HG03280 (cell line): Measurements from ENCODE around the gene STXBP6.

Experiments used
- ATAC-seq: cut with Tn5 transposase; IDR thresholded peaks from one replicate; pipeline ENCODE4 v1.9.1; 2021; ENCODE audit warnings: mild to moderate bottlenecking, moderate library complexity; ENCODE audit not compliant: unreplicated experiment

The STXBP6 gene

DNA sequence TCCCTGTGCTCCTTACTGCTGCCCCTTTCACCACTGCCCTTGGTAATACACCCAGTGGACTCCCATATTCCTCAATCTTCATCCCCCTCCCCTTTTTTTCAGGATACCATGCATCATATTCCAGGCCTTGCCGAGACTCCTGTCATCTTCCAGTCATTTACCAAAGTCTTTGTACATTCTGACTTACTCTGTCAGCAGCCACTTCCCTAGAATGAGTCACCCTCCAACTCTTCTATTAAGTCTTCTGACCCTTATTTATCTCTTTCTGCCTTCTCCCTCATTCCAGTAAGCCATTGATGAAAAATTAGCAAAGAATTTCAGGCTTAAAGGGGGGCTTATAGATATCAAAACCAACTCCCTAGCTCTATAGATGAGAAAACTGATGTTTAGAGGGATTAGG is 128.0 kb downstream of the STXBP6 start:
- no peak for ATAC-seq

DNA sequence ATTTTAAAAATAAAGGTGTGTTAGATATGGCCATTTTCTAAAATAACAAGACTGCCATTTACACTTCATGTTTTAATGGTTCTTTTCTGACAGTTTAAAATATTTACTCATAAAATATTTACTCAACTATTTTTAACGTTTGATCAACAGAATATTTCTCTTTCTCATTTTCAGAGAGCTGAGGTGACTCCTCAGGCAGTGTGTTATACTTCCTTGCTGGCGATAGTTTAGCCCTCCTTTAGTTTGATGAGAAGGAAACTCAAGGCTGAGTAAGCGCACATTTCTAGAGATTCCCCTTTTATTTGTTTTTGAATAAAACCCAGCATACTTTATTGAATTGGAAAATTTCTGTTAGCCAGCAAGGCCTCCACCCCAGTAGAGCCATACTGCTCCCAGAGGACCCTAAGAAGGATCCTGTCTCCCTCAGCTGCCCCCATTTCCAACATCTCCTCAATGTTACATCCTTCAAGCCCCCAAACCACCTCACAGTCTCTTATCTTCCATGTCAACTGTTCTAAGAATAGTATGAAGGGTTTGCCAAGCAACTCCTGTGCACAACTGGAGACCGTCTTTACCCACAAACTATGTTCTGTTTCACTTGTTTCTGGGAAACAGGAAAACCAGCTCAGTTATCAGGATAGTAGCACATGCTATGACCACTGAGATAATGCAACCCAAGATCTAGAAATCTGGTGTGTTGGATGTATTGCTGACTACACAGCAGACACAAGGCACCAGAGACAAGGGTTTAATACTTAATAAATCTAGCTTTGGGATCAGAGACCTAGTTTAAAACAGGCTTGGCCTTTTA is 129.5 kb downstream of the STXBP6 start:
- no peak for ATAC-seq

DNA sequence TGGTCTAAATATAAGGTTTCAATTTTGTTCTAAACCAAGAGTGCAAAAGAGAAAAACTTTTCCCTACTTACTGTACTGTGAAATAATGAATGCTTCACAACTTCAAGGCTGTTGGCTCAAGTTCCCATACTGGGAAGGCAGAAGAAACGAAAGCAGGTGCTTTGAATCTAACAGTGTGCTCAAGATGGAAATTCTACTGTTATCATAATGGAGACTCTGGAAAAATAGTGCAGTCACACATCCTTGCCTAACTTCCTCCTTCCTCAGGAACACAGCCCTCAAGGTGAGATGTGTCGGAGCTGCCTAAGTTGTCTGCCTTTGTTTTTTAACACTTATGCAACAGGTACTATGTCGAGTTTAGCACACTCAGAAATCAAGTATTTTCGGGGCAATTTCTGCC is 131.1 kb downstream of the STXBP6 start:
- no peak for ATAC-seq

DNA sequence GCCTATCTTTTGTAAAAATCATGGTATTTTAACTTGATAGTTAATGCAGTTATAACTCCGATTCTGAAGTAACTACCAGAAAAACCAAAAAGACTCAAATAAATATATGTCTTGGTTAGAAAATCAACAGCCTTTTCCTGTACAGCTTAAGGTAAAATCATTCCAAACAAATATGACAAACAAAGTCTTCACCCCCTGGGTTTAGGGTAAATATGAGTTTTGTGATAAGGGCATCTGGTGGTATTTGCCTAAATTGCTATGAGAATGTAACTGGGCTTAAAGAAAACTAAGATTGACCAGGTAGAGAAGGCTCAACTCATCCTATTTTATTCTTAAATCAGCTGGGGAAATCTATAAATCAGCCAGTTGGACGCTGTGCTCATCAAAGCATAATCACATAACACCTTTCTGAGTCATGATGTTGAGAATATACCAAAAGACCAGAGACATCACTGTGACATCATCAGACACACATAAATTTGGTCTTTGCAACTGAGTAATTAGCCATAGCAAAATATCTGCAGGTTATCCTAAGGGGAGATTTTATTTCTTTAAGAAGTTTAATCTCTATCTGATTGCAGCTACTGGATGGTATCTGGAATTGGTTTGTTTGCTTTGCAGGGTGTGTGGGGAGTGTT is 133.9 kb downstream of the STXBP6 start:
- no peak for ATAC-seq

DNA sequence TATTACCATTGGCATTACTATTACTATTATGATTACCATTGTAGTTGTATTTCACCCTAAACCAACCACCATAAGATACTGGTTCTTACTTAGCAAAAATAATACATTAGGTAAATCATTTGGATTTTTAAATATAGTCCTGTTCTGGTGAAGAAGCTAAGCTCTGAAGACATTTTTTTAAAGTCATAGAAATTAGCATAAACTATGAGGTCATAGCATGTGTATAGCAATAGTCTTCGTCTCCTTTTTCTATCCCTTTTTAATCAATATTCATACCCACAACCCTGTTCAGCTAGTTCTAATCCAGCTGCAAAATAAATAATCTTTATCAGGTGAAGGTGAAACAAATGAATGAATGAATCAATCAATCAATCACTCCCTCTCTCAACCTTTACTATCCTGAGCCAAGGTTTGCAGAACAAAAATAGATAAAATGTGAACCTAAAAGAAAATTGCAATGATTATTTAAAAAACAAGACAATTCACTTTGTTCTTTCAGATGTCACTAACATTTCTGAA is 134.5 kb downstream of the STXBP6 start:
- ATAC-seq, result no peak

DNA sequence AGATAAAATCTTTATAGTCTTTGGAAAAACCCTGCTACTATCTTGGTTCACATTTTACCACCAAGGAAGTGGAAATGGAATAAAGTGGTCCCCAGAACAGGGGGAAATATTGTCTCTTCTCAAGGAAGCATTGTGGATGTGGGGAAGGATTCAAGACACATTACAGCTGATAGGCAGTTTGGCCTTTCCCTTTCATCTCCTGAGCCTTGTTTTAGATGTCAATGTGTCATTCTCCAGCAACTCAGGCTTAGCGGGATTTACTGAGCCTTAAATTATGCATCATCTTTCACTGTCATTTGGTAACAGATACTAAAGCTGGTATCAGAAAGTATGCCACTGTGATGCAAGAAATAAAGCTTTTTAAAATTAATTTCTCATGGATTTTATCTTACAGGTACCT is 136.2 kb downstream of the STXBP6 start:
- ATAC-seq, result no peak

DNA sequence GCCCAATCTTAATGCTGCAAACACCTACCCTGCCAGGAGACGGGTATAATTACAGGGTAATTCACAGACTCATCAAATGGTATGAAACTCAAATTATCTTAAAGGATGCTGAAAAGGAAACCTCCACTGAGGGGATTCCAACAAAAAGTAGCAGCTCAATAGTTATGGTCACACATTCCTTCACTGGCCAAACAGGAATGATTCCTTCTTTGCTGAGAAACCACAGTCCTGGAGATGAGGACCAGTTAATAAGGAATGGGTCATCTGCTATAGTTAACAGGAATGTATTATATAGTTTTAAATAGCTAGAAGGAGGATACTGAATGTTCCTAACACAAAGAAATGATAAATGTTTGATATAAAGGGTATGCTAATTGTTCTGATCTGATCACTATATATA is 136.9 kb downstream of the STXBP6 start:
- no peak for ATAC-seq

DNA sequence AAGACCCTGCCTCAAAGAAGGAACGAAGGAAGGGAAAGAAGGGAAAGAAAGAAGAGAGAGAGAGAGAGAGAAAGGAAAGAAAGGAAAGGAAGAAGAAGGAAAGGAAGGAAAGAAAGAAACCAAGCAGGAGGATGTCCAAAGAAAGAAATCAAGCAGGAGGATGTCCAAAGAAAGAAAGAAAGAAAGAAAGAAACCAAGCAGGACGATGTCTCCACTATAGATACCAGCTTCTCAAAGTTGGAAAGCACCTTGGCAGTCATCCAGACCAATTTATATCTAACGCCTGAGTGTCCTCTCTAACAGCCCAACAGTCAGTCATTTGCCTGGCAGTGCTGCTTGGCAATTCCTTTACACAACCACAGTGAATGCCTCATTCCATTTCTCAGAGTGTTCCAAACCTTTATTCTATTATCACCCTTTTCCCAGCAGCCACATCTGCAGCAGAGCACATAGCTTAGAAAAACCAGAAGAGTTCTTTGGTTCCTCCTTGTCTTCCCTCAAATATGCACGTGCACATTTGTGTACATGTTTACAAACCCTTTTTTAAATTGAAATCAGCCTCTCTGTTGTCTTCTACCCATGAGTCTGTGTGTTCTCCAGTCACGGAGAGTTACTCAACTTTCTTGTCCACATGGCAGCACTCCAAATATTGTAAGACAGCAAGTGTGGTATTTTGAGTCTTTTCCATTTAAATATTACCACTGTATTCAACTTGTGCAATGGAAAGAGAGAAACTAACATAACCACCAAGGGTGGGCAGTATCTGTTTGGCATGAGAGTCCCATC is 138.4 kb downstream of the STXBP6 start:
- ATAC-seq, result no peak

DNA sequence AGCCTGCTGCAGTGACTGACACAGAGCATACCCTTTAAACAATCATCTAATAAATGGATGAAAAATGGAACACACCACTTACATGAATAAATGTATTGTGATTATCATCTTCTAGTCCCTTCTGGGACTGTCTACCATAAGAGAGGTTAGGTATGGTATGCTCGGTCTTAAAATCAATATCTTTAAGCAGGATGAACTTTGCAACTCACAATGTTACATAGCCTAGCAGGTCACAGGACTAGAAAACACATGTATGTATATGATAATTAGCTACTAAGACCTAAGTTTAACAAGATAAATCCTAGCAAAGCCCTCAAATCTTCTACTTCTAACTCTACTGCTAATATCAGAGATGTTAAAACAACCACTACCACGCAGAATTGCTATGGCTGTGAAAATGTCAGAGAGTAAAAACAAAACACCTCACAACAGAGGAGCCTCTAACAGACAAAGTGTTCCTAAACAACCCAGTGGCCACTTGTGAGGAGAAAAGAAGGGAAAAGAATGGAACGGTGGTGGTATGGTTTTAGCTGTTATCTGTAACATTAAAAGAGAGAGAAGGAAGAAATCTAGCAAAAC is 139.4 kb downstream of the STXBP6 start:
- no peak for ATAC-seq

DNA sequence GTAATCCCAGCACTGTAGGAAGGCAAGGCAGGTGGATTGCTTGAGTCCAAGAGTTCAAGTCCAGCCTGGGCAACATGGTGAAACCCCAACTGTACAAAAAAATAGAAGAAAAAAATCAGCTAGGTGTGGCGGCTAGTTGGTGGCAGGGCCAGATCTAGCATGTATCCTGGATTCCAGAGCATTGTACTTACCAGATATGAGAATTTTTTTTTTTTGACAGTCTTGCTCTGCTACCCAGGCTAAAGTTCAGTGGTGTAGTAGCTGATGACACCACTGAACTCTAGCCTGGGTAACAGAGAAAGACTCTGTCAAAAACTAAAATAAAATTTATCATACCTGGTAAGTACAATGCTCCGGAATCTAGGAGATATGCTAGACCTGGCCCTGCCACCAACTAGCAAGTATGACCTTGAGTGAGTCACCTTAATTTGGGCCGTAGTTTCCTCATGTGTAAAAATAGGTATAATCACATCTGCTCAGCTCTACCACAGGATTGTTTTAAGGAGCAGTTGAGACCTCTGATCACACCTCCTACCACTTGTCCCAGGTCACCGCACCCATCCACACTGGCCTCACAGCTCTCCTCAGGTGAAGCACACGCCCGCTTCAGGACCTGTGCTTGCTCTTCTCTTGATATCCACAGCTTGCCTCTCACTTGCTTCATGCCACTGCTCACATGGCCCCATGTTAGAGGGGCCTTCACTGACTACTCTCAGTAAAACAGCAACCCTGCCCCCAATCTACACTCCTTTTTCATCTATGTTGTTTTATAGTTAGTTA is 140.2 kb downstream of the STXBP6 start:
- ATAC-seq, result no peak

DNA sequence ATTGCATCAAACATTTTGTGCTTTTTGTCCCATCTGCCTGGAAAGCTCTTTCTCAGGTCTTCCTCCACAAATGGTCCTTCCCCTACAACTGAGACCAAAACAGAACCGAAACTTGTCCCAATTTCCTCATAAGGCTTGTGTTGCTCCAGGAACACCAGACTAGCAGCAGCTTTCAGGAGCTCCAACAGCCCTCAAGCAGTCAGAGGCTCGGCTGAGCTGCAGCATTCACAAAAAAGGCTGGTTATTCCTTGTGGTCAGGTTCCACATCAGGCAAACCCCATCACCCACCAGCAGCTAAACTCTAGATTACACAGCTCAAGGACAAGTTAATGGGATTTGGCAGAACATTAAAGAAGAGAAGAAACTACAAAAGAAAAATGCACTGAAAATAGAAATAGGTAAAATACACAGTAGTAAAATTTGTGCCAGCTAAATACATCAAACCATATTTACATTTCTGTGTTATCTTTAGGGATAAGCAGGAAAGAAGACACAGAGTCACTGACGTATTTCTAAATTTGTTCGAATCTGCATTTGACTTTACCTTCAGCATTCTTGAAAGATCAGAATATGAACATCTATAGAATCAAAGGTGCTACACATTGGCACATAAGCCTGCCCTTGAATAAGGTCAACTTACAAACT is 141.2 kb downstream of the STXBP6 start:
- no peak for ATAC-seq

DNA sequence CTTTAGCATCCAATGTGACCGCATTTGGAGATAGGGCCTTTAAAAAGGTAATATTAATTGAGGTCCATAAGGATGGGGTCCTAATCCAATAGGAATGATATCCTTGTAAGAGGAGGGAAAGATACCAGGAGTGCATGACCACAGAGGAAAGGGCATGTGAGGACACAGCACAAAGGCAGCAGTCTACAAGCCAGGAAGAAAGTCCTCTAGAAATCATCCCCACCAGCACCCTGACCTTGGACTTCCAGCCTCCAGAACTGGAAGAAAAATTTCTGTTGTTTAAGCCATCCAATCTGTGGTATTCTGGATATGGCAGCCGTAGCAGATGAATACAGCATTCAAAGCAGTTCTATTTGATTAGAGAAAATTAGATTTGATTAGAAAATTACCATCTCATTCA is 145.4 kb downstream of the STXBP6 start:
- no peak for ATAC-seq

DNA sequence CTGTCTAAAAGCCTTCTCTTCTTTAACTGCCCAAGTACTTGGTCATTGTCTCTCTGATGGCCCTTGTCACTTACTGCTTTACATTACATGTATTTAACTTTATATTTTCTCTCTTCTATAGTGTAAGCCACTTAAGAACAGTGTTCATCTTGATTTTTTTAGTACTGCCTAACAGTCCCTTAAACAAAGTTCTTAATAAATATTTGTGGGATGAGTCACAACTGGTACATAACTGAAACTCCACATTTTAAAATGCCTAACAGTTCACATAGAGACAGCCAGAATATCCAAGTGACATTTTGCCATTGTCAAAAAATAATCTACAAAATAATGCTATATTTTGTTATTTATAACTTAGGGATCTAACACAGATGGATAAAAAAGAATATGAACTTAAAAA is 146.6 kb downstream of the STXBP6 start:
- ATAC-seq, result no peak

DNA sequence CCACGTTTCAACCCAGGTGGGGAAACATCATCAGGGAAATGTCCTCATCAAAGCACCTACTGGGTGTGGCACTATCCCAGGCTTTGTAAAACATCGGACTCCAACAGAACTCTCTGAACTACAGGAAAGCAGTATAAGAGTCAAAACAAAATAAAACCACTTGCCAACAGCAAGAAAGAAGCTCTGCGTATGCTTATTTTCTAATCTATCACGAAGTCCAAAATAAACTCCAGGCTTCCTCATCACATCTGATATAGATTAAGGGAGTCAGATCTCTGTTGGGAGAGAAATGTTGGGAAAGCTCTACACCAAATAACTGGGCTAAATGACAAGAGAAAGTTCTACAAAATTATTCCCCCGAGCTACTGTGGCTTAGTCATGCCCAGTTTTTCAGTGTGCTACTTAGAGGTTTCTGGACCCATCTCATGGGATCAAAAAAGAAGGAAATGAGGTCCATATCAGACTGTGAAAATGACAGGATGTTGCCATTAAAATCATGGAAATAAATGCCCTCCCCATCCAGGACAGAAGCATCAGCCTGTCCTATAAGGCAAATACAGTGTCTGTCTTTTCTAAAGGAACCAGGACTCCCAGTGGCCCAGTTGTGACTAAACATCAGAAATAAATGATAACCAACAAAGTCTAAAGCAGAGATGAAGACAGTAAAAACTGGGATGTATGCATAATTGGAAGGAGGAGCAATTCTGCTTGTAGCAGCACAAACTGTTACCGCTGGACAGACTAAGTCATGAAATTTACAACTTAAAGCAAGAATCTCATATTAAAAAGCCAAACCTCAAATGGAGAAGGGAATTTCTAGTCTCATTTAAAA is 149.5 kb downstream of the STXBP6 start:
- ATAC-seq, result no peak

DNA sequence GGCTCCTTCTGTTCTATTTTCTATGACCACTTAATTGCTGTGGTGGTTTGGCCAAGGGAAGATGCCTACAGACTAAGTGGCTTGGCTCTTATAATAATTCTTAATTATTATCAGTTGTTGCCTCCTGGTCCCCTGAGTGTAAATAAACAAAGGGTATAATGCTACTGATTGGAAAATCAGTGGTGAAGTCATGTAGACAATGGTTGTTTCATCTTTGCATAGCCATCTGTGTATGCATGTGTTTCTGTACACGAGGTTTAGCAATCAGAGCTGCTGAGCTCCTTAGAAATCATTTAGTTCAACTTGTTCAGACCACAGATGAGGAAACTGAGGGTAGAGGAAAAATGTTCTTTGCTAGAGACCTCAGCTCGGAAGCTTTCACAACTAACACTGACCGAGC is 152.2 kb downstream of the STXBP6 start:
- no peak for ATAC-seq

DNA sequence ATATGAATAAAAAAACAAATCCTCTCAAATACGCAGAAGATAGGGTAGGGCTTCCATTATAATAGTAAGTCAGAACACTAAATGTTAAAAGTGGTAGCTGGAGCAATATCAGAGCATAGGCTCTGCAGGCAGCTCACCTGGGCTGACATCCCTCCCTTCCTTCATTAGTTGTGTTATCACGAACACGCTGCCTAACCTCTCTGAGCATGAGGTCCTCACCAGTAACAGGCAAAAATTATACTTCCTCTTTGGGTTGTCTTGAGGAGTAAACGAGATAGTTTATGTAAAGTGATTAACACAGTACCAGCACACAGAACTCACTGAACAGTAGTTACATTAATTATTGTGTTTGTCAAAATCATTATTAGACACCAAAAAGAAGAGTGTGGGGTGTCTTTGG is 154.3 kb downstream of the STXBP6 start:
- no peak for ATAC-seq

DNA sequence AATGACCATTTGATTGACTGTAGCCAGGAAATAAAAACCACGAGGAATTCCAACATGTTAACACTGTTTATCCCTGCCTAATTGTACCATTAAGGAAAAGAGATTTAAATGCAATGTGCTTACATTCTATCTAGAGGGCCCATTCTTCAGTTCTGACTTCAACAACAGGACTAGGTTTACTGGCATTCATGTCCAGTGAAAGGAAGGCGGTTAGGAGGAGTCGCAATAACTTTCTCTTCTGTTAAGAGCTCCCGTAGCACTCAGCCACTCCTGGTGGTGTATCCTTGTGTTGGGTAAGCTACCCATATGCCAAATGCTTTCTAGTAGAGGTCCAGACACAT is 154.7 kb downstream of the STXBP6 start:
- ATAC-seq, result no peak

DNA sequence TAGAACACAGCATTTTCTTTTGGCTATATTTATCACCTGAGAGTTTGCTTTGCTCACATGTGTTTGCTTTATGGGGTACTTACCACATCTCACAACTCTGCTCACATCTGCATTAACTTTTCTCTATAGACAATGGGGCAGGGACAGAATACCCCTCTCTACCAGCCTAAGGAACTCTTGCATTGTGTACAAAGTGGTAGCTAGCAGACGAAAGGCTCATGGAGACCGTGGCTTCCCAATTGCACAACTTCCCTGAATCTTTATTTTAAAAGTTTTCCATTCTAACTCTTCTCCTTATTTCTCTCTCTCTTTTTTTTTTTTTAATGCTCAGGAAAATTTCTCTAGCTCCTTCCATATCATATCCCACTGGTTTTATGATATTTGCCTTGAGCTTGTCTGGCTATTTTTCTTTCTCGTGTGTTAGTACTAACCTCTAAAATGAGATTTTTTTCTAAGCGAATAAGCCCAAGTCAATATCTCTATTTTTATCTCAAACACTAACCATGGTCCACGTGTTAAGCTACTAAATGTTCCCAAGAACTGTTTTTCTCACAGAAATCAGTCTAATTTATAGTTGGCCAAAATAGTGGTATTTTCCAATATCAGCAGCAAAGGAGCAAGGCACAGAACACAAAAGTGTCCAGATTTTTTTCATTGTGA is 155.2 kb downstream of the STXBP6 start:
- no peak for ATAC-seq
